Activated T-cell treated with anti-CD3 and anti-CD28 coated beads, Interleukin-2, amount 50 U/mL, for 72 hours (primary cell): Measurements from ENCODE around the gene PAPSS2. TPM values are rescaled to one million over a fixed set of nuclear protein-coding genes. Genes with fewer than 3 reads are reported as not detected.

Experiments
- ATAC-seq, 2 donors: fragments of 150-1000 bp; cut with Tn5 transposase; replicated peaks in 1 of 2; 2 replicates each; pipeline ENCODE4 v1.10.0; 2021; ENCODE audit warnings: moderate library complexity in 2 of 2, mild to moderate bottlenecking in 1 of 2
- DNase-seq, 2 donors: peaks; one replicate each; pipeline ENCODE4 v3.0.0; 2021 to 2022; ENCODE audit warnings: mixed read lengths in 1 of 2
- H3K27ac Mint-ChIP-seq: one replicate; pipeline ENCODE4 v1.8.0; 2022; ENCODE audit warnings: mild to moderate bottlenecking, moderate library complexity, mixed read lengths
- H3K27me3 Mint-ChIP-seq: one replicate; pipeline ENCODE4 v1.8.0; 2022; ENCODE audit warnings: low read depth, mixed read lengths
- H3K36me3 Mint-ChIP-seq, 2 donors: one replicate each; pipeline ENCODE4 v1.8.0; 2022; ENCODE audit warnings: mixed read lengths in 2 of 2, mild to moderate bottlenecking in 1 of 2; ENCODE audit not compliant: insufficient read depth in 2 of 2
- H3K4me1 Mint-ChIP-seq: one replicate; pipeline ENCODE4 v1.8.0; 2022; ENCODE audit warnings: low read depth, mixed read lengths
- H3K4me3 Mint-ChIP-seq, 2 donors: one replicate each; pipeline ENCODE4 v1.8.0; 2022; ENCODE audit warnings: mild to moderate bottlenecking in 2 of 2, mixed read lengths in 2 of 2, moderate library complexity in 2 of 2
- H3K9me3 Mint-ChIP-seq, 2 donors: one replicate each; pipeline ENCODE4 v1.8.0; 2022; ENCODE audit warnings: mixed read lengths in 2 of 2
- total RNA-seq, 2 donors: library from RNA; stranded (reverse); gene quantifications; one replicate each; pipeline ENCODE4 v1.2.3, GENCODE V29; 2022

The PAPSS2 gene
- total RNA-seq, 2 donors from 2014 or later, result 0.53 to 0.69 TPM

- no peak overlapping the region for H3K4me3 Mint-ChIP-seq
- peaks cover 11% of the 10 kb centered on the region for H3K4me1 Mint-ChIP-seq
- DNase-seq (no peak), ATAC-seq (no peak)
- no peaks in the 10 kb centered on the region for H3K36me3 Mint-ChIP-seq
- no peaks in the 10 kb centered on the region for H3K9me3 Mint-ChIP-seq
- H3K27me3 Mint-ChIP-seq, result peaks cover 53% of the 10 kb centered on the region
- no peak overlapping the region for H3K27ac Mint-ChIP-seq
Measured at GRCh38 chr10:87667493-87667892, 7.8 kb downstream of the PAPSS2 start.

DNA sequence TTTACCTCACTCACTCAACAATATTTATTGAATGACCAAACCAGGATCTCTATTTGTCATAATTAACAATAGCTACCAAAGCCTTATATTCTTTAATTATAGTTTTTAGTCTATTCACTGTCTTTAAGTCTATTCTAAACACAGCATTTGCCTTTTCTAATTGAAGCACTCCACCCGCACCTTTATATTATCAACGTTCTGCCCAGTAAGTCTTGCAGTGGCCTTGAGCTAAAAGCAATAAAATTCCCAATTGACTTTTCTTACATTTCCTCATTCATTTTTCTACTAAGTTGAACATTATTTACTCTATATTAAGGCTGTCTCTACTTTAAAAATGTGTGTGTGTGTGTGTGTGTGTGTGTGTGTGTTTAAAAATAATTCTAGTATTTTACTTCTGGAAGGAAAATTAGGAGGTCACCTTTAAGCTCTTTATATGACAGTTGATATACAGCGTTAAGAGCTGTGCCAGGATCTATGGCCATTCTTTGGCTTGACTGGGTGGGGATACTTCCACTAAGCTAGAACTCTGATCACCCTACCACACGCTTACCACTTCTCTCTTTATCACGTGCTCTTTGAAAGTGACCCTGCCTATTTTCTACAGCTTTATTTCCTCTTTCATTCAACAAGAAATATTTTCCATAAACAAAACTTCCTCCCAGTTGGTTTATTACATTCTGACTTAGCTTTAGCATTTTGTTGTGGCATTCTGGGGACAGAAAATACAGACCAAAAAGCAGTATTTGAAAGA, 8.8 kb downstream of the PAPSS2 start:
- peaks cover 52% of the 10 kb centered on the region for H3K27me3 Mint-ChIP-seq

GRCh38 chr10:87669752-87670151, 10.1 kb downstream of the PAPSS2 start:
- Mint-ChIP-seq H3K36me3 (no peaks in the 10 kb centered on the region), H3K4me3 (no peak overlapping the region), H3K27ac (no peak overlapping the region), H3K4me1 (peaks cover 14% of the 10 kb centered on the region), H3K27me3 (peaks cover 43% of the 10 kb centered on the region), H3K9me3 (no peaks in the 10 kb centered on the region)
- no peak for DNase-seq
- no peak for ATAC-seq

More for the DNA sequence above, 8.8 kb downstream of the PAPSS2 start:
- ATAC-seq (no peak), DNase-seq (no peak)
- peaks cover 14% of the 10 kb centered on the region for H3K4me1 Mint-ChIP-seq
- H3K36me3 Mint-ChIP-seq, result no peaks in the 10 kb centered on the region
- H3K9me3 Mint-ChIP-seq, result no peaks in the 10 kb centered on the region
- H3K4me3 Mint-ChIP-seq, result no peak overlapping the region
- H3K27ac Mint-ChIP-seq, result no peak overlapping the region

GRCh38 chr10:87670586-87670985, 10.9 kb downstream of the PAPSS2 start:
- H3K9me3 Mint-ChIP-seq, result no peaks in the 10 kb centered on the region
- no peaks in the 10 kb centered on the region for H3K36me3 Mint-ChIP-seq
- no peak overlapping the region for H3K27ac Mint-ChIP-seq
- peaks cover 35% of the 10 kb centered on the region for H3K27me3 Mint-ChIP-seq
- peak; percentile 58 to 60 for ATAC-seq
- peaks cover 14% of the 10 kb centered on the region for H3K4me1 Mint-ChIP-seq
- H3K4me3 Mint-ChIP-seq, result no peak overlapping the region
- DNase-seq, result no peak

- ATAC-seq (no peak), DNase-seq (no peak)
- H3K27ac Mint-ChIP-seq, result no peak overlapping the region
- peaks cover 31% of the 10 kb centered on the region for H3K27me3 Mint-ChIP-seq
- no peaks in the 10 kb centered on the region for H3K9me3 Mint-ChIP-seq
- H3K4me1 Mint-ChIP-seq, result peaks cover 14% of the 10 kb centered on the region
- no peaks in the 10 kb centered on the region for H3K36me3 Mint-ChIP-seq
- H3K4me3 Mint-ChIP-seq, result no peak overlapping the region
Measured at GRCh38 chr10:87671139-87671815, 11.6 kb downstream of the PAPSS2 start.

GRCh38 chr10:87672551-87672950, 12.9 kb downstream of the PAPSS2 start:
- ATAC-seq, result no peak
- Mint-ChIP-seq H3K27me3 (peaks cover 30% of the 10 kb centered on the region), H3K36me3 (no peaks in the 10 kb centered on the region), H3K4me1 (peaks cover 14% of the 10 kb centered on the region), H3K9me3 (no peaks in the 10 kb centered on the region), H3K27ac (no peak overlapping the region), H3K4me3 (no peak overlapping the region)
- no peak for DNase-seq

DNA sequence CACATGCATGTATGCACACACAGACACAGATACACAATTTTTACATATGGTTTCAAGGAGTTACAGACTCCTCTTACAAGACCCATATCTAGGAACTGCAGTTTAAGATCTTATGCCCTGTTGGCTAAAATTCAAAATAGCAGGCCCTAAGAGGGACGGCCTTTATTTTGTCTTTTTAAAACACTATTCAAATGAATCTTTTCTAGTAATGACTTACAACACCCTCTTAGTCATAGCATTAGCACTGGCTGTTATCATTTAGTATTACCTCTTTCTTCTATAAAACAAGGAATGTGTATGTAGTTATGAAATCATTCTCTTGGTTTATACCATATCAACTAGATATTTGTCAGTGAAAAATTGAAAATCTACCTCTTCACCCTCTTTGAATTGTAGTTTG, 15.3 kb downstream of the PAPSS2 start:
- ATAC-seq, result no peak
- H3K9me3 Mint-ChIP-seq, result no peaks in the 10 kb centered on the region
- H3K4me3 Mint-ChIP-seq, result no peak overlapping the region
- no peak overlapping the region for H3K27ac Mint-ChIP-seq
- peaks cover 21% of the 10 kb centered on the region for H3K27me3 Mint-ChIP-seq
- no peaks in the 10 kb centered on the region for H3K36me3 Mint-ChIP-seq
- DNase-seq, result no peak
- H3K4me1 Mint-ChIP-seq, result peaks cover 14% of the 10 kb centered on the region

GRCh38 chr10:87675396-87676376, 16.0 kb downstream of the PAPSS2 start:
- Mint-ChIP-seq H3K36me3 (no peaks in the 10 kb centered on the region), H3K9me3 (no peaks in the 10 kb centered on the region), H3K4me1 (peaks cover 9% of the 10 kb centered on the region), H3K4me3 (no peak overlapping the region), H3K27ac (no peak overlapping the region), H3K27me3 (peaks cover 17% of the 10 kb centered on the region)
- ATAC-seq (no peak), DNase-seq (no peak)

DNA sequence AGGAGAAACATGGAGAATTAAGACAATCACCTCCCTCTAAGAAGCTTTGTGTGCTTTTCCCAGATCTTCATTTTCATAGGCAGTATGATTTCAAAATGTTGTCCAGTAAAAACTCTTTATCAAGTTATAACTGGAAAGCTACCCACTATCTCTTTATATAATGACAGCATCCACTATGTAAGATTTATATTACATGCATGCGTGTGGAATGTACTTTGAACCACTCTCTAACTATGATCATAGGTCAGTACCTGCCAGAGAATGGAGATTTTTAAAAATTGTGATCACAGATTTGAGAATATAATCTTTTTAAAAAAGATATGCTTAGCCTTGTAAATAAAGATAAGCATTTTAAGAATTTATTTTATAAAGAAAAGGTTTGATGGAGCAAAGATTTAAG, 17.9 kb downstream of the PAPSS2 start:
- no peak for ATAC-seq

DNA sequence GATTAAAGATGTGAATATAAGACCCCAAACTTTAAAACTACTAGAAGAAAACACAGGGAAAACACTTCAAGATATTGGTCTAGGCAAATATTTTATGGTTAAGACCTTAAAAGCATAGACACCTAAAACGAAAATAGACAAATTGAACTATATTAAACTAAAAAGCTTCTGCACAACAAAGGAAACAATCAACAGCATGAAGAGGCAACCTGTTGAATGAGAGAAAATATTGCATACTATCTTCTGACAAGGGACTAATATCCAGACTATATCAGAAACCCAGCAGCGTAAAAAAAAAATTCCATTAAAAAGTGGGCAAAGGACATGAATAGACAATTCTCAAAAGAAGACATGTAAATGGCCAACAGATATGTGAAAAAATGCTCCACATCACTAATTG, 18.6 kb downstream of the PAPSS2 start:
- Mint-ChIP-seq H3K27ac (no peak overlapping the region), H3K9me3 (no peaks in the 10 kb centered on the region), H3K36me3 (no peaks in the 10 kb centered on the region), H3K4me1 (no peaks in the 10 kb centered on the region), H3K27me3 (peaks cover 14% of the 10 kb centered on the region), H3K4me3 (no peak overlapping the region)
- DNase-seq (no peak), ATAC-seq (no peak)

More for the DNA sequence above, 17.9 kb downstream of the PAPSS2 start:
- peaks cover 2% of the 10 kb centered on the region for H3K4me1 Mint-ChIP-seq
- H3K9me3 Mint-ChIP-seq, result no peaks in the 10 kb centered on the region
- no peaks in the 10 kb centered on the region for H3K36me3 Mint-ChIP-seq
- H3K4me3 Mint-ChIP-seq, result no peak overlapping the region
- no peak for DNase-seq
- peaks cover 14% of the 10 kb centered on the region for H3K27me3 Mint-ChIP-seq
- no peak overlapping the region for H3K27ac Mint-ChIP-seq

- Mint-ChIP-seq H3K36me3 (no peaks in the 10 kb centered on the region), H3K4me1 (no peaks in the 10 kb centered on the region), H3K27me3 (peaks cover 9% of the 10 kb centered on the region), H3K27ac (no peak overlapping the region), H3K9me3 (no peaks in the 10 kb centered on the region), H3K4me3 (no peak overlapping the region)
- no peak for DNase-seq
- ATAC-seq, result no peak
Measured at GRCh38 chr10:87683356-87683755, 23.7 kb downstream of the PAPSS2 start.

DNA sequence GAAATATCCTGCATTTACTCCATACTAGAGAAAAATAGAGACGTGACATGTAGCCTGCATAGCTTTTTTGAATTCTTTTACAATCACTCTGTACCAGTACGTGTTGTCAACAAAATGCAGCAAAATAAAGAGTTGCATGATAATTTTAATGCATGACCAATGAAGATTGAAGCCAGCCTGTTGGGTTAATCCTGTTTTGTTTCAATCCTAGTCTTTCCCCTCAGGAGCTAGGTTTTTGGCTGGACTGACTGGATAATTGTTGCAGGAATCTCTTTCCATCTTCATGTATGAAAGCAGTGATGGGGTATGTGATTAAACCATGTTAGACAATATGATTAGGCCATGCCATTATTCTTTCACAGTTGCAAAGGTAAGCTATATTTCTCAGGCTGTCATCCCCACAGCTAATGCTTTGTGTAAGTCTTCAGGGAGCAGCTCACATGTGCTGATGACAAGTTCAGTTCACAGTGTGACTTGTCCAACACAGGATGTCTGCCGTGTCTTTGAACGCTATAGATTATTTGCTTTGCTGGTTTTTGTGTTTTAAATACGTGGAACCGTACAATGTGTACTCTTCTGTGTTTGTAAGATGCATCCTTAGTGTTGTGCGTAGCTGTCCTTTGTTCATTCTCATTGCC, 24.4 kb downstream of the PAPSS2 start:
- DNase-seq, result no peak
- Mint-ChIP-seq H3K27ac (no peak overlapping the region), H3K27me3 (peaks cover 9% of the 10 kb centered on the region), H3K4me3 (no peak overlapping the region), H3K36me3 (no peaks in the 10 kb centered on the region), H3K4me1 (no peaks in the 10 kb centered on the region), H3K9me3 (no peaks in the 10 kb centered on the region)
- no peak for ATAC-seq
